Hepatocyte (in vitro differentiated cells): ENCODE data around the gene BIRC5. TPM values are rescaled to one million over a fixed set of nuclear protein-coding genes. Genes with fewer than 3 reads are reported as not detected.

Experiments
- DNase-seq: peaks from one replicate; pipeline ENCODE4 v3.0.0-alpha.2; 2016; ENCODE audit warnings: low spot score
- H2AFZ ChIP-seq: fragments of 200-600 bp; sonication (generic); 2 replicates; pipeline ENCODE4 v1.6.0; 2016; ENCODE audit warnings: antibody characterized with exemption, mild to moderate bottlenecking
- H3K27ac ChIP-seq: fragments of 200-600 bp; sonication (generic); 2 replicates; pipeline ENCODE4 v1.5.1; 2016; ENCODE audit warnings: mild to moderate bottlenecking
- H3K27me3 ChIP-seq: fragments of 200-600 bp; sonication (generic); 2 replicates; pipeline ENCODE4 v1.6.1; 2016
- H3K36me3 ChIP-seq: fragments of 200-600 bp; sonication (generic); replicated peaks from 2 replicates; pipeline ENCODE4 v1.5.1; 2016; ENCODE audit warnings: low read depth; ENCODE audit not compliant: insufficient read depth
- H3K4me1 ChIP-seq: fragments of 200-600 bp; sonication (generic); 2 replicates; pipeline ENCODE4 v1.5.1; 2016; ENCODE audit warnings: mild to moderate bottlenecking, moderate library complexity; ENCODE audit not compliant: insufficient read depth
- H3K4me2 ChIP-seq: fragments of 200-600 bp; sonication (generic); 2 replicates; pipeline ENCODE4 v1.6.0; 2016
- H3K4me3 ChIP-seq: fragments of 200-600 bp; sonication (generic); 2 replicates; pipeline ENCODE4 v1.5.1; 2016; ENCODE audit warnings: mild to moderate bottlenecking
- H3K79me2 ChIP-seq: fragments of 200-600 bp; sonication (generic); 2 replicates; pipeline ENCODE4 v1.6.0; 2017; ENCODE audit warnings: mild to moderate bottlenecking
- H3K9me2 ChIP-seq: fragments of 200-600 bp; sonication (generic); replicated peaks from 2 replicates; pipeline ENCODE4 v1.6.0; 2017; ENCODE audit warnings: mild to moderate bottlenecking; ENCODE audit not compliant: insufficient read depth
- H3K9me3 ChIP-seq: fragments of 200-600 bp; sonication (generic); 2 replicates; pipeline ENCODE4 v1.5.1; 2016; ENCODE audit warnings: low read depth, mild to moderate bottlenecking
- H4K20me1 ChIP-seq: fragments of 200-600 bp; sonication (generic); 2 replicates; pipeline ENCODE4 v1.6.0; 2016; ENCODE audit warnings: mild to moderate bottlenecking; ENCODE audit not compliant: insufficient read depth, poor library complexity, severe bottlenecking
- EZH2 ChIP-seq: fragments of 200-600 bp; sonication (generic); IDR thresholded peaks from 2 replicates; pipeline ENCODE4 v1.6.1; 2016; ENCODE audit warnings: antibody characterized with exemption, mild to moderate bottlenecking, borderline replicate concordance
- EZH2phosphoT487 ChIP-seq: fragments of 200-600 bp; sonication (generic); IDR thresholded peaks from one replicate; pipeline ENCODE4 v1.6.1; 2018; ENCODE audit warnings: antibody characterized with exemption, mild to moderate bottlenecking, low read depth, moderate library complexity; ENCODE audit not compliant: unreplicated experiment, severe bottlenecking
- WGBS: methylation state at CpG from one replicate; pipeline ENCODE4 v1.1.6; 2016; ENCODE audit warnings: low lambda C conversion rate; ENCODE audit errors: missing lambda C conversion rate; 5-methylcytosine and 5-hydroxymethylcytosine counted together
- polyA plus RNA-seq: library from polyadenylated mRNA; unstranded; fragments of >200 nt; fragmentation: Nextera tagmentation; extraction: Ambion mirVana; gene quantifications from 2 replicates; pipeline ENCODE4 v1.2.1, GENCODE V29; 2016
- total RNA-seq: library from RNA; depleted of rRNA; stranded (reverse); fragments of >200 nt; gene quantifications from 2 replicates; pipeline ENCODE4 v1.2.3, GENCODE V29; 2014
- TF ChIP-seq, protein P1 (sequence below): fragments of 200-600 bp; sonication (generic); IDR thresholded peaks from 2 replicates; pipeline ENCODE4 v1.5.1; 2016; ENCODE audit warnings: antibody characterized with exemption, mild to moderate bottlenecking; ENCODE audit not compliant: poor library complexity

The BIRC5 gene
- total and polyA plus RNA-seq, 2 experiments from 2014 or later, result 12.4 to 14.6 TPM

- H3K4me2 ChIP-seq, result no peak overlapping the region
- no peak overlapping the region for H3K4me3 ChIP-seq
- no peaks in the 10 kb centered on the region for H3K9me2 ChIP-seq
- no peaks in the 10 kb centered on the region for H3K79me2 ChIP-seq
- no peaks in the 10 kb centered on the region for H3K9me3 ChIP-seq
- no peaks in the 10 kb centered on the region for H3K4me1 ChIP-seq
- peaks cover 4% of the 10 kb centered on the region for H3K27me3 ChIP-seq
- TF ChIP-seq, protein P1, sequence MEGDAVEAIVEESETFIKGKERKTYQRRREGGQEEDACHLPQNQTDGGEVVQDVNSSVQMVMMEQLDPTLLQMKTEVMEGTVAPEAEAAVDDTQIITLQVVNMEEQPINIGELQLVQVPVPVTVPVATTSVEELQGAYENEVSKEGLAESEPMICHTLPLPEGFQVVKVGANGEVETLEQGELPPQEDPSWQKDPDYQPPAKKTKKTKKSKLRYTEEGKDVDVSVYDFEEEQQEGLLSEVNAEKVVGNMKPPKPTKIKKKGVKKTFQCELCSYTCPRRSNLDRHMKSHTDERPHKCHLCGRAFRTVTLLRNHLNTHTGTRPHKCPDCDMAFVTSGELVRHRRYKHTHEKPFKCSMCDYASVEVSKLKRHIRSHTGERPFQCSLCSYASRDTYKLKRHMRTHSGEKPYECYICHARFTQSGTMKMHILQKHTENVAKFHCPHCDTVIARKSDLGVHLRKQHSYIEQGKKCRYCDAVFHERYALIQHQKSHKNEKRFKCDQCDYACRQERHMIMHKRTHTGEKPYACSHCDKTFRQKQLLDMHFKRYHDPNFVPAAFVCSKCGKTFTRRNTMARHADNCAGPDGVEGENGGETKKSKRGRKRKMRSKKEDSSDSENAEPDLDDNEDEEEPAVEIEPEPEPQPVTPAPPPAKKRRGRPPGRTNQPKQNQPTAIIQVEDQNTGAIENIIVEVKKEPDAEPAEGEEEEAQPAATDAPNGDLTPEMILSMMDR, result no peak
- TF ChIP-seq EZH2, result no peak
- no peak for TF ChIP-seq EZH2phosphoT487
- no peak for DNase-seq
- no peak overlapping the region for H2AFZ ChIP-seq
- H4K20me1 ChIP-seq, result no peaks in the 10 kb centered on the region
- H3K36me3 ChIP-seq, result no peaks in the 10 kb centered on the region
- H3K27ac ChIP-seq, result no peak overlapping the region
- WGBS, result 92% methylated on average over 27 of the region's 27 CpGs
Observed at GRCh38 chr17:78224231-78225087, 10.4 kb downstream of the BIRC5 start.

DNA sequence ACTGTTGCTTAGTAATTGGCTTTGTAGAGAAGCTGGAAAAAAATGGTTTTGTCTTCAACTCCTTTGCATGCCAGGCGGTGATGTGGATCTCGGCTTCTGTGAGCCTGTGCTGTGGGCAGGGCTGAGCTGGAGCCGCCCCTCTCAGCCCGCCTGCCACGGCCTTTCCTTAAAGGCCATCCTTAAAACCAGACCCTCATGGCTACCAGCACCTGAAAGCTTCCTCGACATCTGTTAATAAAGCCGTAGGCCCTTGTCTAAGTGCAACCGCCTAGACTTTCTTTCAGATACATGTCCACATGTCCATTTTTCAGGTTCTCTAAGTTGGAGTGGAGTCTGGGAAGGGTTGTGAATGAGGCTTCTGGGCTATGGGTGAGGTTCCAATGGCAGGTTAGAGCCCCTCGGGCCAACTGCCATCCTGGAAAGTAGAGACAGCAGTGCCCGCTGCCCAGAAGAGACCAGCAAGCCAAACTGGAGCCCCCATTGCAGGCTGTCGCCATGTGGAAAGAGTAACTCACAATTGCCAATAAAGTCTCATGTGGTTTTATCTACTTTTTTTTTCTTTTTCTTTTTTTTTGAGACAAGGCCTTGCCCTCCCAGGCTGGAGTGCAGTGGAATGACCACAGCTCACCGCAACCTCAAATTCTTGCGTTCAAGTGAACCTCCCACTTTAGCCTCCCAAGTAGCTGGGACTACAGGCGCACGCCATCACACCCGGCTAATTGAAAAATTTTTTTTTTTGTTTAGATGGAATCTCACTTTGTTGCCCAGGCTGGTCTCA, 11.2 kb downstream of the BIRC5 start:
- Histone ChIP-seq H3K27me3 (peaks cover 7% of the 10 kb centered on the region), H3K27ac (no peak overlapping the region), H3K4me3 (no peak overlapping the region), H3K36me3 (no peaks in the 10 kb centered on the region), H3K9me2 (no peaks in the 10 kb centered on the region), H3K4me2 (no peak overlapping the region), H3K9me3 (no peaks in the 10 kb centered on the region), H4K20me1 (no peaks in the 10 kb centered on the region), H3K79me2 (no peaks in the 10 kb centered on the region), H2AFZ (no peak overlapping the region), H3K4me1 (no peaks in the 10 kb centered on the region)
- DNase-seq, result no peak
- no peak for TF ChIP-seq EZH2phosphoT487
- no peak for TF ChIP-seq EZH2
- TF ChIP-seq, protein P1, result no peak
- WGBS, result 93% methylated on average over 16 of the region's 16 CpGs

DNA sequence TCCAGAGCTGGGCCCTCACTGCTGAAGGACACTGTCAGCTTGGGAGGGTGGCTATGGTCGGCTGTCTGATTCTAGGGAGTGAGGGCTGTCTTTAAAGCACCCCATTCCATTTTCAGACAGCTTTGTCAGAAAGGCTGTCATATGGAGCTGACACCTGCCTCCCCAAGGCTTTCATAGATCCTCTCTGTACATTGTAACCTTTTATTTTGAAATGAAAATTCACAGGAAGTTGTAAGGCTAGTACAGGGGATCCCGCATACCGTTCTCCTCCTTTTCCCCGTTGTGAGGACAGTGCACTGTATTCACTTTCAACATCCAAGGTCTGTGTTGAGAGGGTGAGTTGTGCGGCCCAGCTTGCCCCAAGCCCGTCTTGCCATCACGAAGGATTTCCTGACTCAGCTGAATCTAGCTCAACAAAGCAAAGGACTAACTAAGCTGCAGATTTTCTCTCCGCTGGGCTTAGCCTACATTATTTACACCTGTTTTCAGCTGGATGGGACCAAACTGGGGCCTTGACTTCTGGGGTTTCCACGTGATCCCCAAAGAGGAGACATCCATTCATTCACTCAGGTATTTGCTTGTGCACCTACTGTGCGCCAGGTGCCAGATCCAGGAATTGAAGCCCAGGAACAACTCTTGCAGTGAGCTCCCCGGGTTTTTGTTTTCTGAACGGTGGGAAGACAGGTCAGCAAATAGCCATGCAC, 12.2 kb downstream of the BIRC5 start:
- WGBS, result 75% methylated on average over 12 of the region's 12 CpGs
- Histone ChIP-seq H3K4me3 (no peak overlapping the region), H3K4me1 (no peaks in the 10 kb centered on the region), H3K27me3 (peaks cover 16% of the 10 kb centered on the region), H3K4me2 (no peak overlapping the region), H4K20me1 (no peaks in the 10 kb centered on the region), H3K79me2 (no peaks in the 10 kb centered on the region), H2AFZ (no peak overlapping the region), H3K27ac (no peak overlapping the region), H3K9me3 (no peaks in the 10 kb centered on the region), H3K36me3 (no peaks in the 10 kb centered on the region), H3K9me2 (no peaks in the 10 kb centered on the region)
- DNase-seq, result no peak
- TF ChIP-seq EZH2 (no peak), EZH2phosphoT487 (no peak)
- TF ChIP-seq, protein P1, result no peak
